Measurements from ENCODE around the gene MYO1D. TPM values are rescaled to one million over a fixed set of nuclear protein-coding genes. Genes with fewer than 3 reads are reported as not detected.

Gene MYO1D
- total RNA-seq, 1 experiment from 2014 or later: 57.2 TPM

GRCh38 chr17:32488177-32488542 lies 388.8 kb downstream of the MYO1D start:
- Mint-ChIP-seq H3K4me1 (ENCODE audit: low read depth, unreplicated experiment) (peaks cover 17% of the 10 kb centered on the region), H3K27ac (ENCODE audit: unreplicated experiment) (peak overlapping the region; percentile 52), H3K36me3 (ENCODE audit: insufficient read depth, unreplicated experiment) (peaks cover 39% of the 10 kb centered on the region), H3K4me3 (ENCODE audit: low read depth, unreplicated experiment) (peak overlapping the region; percentile 76), H3K9me3 (ENCODE audit: low read depth, unreplicated experiment) (no peaks in the 10 kb centered on the region), H3K27me3 (ENCODE audit: unreplicated experiment) (no peaks in the 10 kb centered on the region)
- no peak for DNase-seq
- intact Hi-C loops (cut with micrococcal nuclease; ENCODE audit: unreplicated experiment): no loop called here
- BruUV-seq (replicated peaks): no TSS peak
- CTCF ChIA-PET: interaction anchor here (1.1 kb wide), 1 partner anchor 44 kb away, joined by 4 read pairs; the partner anchor contains the start of gene PSMD11
- TF ChIP-seq CTCF (IDR thresholded peaks at IDR 0.05; ENCODE audit: unreplicated experiment): no peak

- no peak for DNase-seq
- Mint-ChIP-seq H3K27me3 (ENCODE audit: unreplicated experiment) (no peaks in the 10 kb centered on the region), H3K36me3 (ENCODE audit: insufficient read depth, unreplicated experiment) (peaks cover 39% of the 10 kb centered on the region), H3K4me1 (ENCODE audit: low read depth, unreplicated experiment) (peaks cover 17% of the 10 kb centered on the region), H3K4me3 (ENCODE audit: low read depth, unreplicated experiment) (peak overlapping the region; percentile 76), H3K9me3 (ENCODE audit: low read depth, unreplicated experiment) (no peaks in the 10 kb centered on the region), H3K27ac (ENCODE audit: unreplicated experiment) (peak overlapping the region; percentile 52)
- intact Hi-C loops (cut with micrococcal nuclease; ENCODE audit: unreplicated experiment): no loop called here
- TSS peak; percentile 18 for BruUV-seq (replicated peaks)
- TF ChIP-seq CTCF (IDR thresholded peaks at IDR 0.05; ENCODE audit: unreplicated experiment): no peak
- CTCF ChIA-PET: interaction anchor here (0.7 to 1.7 kb wide), 4 partner anchors 25 to 172 kb away, joined by 3 to 4 read pairs (median 4); partner anchors contain the start of gene PSMD11
These were observed 389.3 kb downstream of the MYO1D start for GRCh38 chr17:32487473-32488176.

GRCh38 chr17:32486701-32487472 lies 390.0 kb downstream of the MYO1D start, which contains the start of gene CDK5R1:
Gene CDK5R1 (plus strand): TSS chr17:32486993. CDS start chr17:32487621, 628 bp downstream.
- Mint-ChIP-seq H3K4me3 (ENCODE audit: low read depth, unreplicated experiment) (peak within 1 kb of the TSS; percentile 76), H3K27ac (ENCODE audit: unreplicated experiment) (peak within 1 kb of the TSS; percentile 60), H3K4me1 (ENCODE audit: low read depth, unreplicated experiment) (peaks cover 17% of the 10 kb centered on the region), H3K9me3 (ENCODE audit: low read depth, unreplicated experiment) (no peaks in the 10 kb centered on the region), H3K27me3 (ENCODE audit: unreplicated experiment) (no peaks in the 10 kb centered on the region), H3K36me3 (ENCODE audit: insufficient read depth, unreplicated experiment) (peaks cover 46% of the 10 kb centered on the region)
- intact Hi-C loops (cut with micrococcal nuclease; ENCODE audit: unreplicated experiment): no loop called here
- no peak for TF ChIP-seq CTCF (IDR thresholded peaks at IDR 0.05; ENCODE audit: unreplicated experiment)
- DNase-seq: peak; percentile 81
- CTCF ChIA-PET: interaction anchor here (0.7 to 1.7 kb wide), 3 partner anchors 24 to 172 kb away, joined by 3 to 4 read pairs (median 4); partner anchors contain the start of gene PSMD11
- no TSS peak for BruUV-seq (replicated peaks)

- no peak for TF ChIP-seq CTCF (IDR thresholded peaks at IDR 0.05; ENCODE audit: unreplicated experiment)
- peaks cover 17% of the 10 kb centered on the region for H3K4me1 Mint-ChIP-seq (ENCODE audit: low read depth, unreplicated experiment)
- peak; percentile 80 for DNase-seq
- CTCF ChIA-PET: interaction anchor here (1.3 to 1.7 kb wide), 2 partner anchors 23 to 41 kb away, joined by 4 read pairs; partner anchors contain the start of gene PSMD11
- H3K4me3 Mint-ChIP-seq (ENCODE audit: low read depth, unreplicated experiment): peak overlapping the region; percentile 61
- peak overlapping the region; percentile 60 for H3K27ac Mint-ChIP-seq (ENCODE audit: unreplicated experiment)
- intact Hi-C loops (cut with micrococcal nuclease; ENCODE audit: unreplicated experiment): no loop called here
- no peaks in the 10 kb centered on the region for H3K9me3 Mint-ChIP-seq (ENCODE audit: low read depth, unreplicated experiment)
- no TSS peak for BruUV-seq (replicated peaks)
- peaks cover 50% of the 10 kb centered on the region for H3K36me3 Mint-ChIP-seq (ENCODE audit: insufficient read depth, unreplicated experiment)
- H3K27me3 Mint-ChIP-seq (ENCODE audit: unreplicated experiment): no peaks in the 10 kb centered on the region
These were observed 390.7 kb downstream of the MYO1D start for GRCh38 chr17:32486111-32486700.
